Calu3 (cell line): ENCODE measurements around the gene NCK2. TPM values are rescaled to one million over a fixed set of nuclear protein-coding genes. Genes with fewer than 3 reads are reported as not detected.

Experiments
- BruUV-seq: library from RNA; stranded (reverse); fragments of 400-500 nt; replicated peaks from 2 replicates; lab custom pipeline; 2021; lab: Mats Ljungman, UMichigan
- CTCF ChIA-PET: fragments of 300-600 bp; sonication (Branson Sonifier 250); formaldehyde crosslinking; loops from one replicate; lab custom pipeline; 2022; ENCODE audit warnings: antibody characterized with exemption; lab: Charles Lee
- DNase-seq: peaks from one replicate; pipeline ENCODE4 v3.0.0; 2022
- H3K27ac Mint-ChIP-seq: one replicate; pipeline ENCODE4 v1.8.0; 2022; ENCODE audit warnings: mixed read lengths; ENCODE audit not compliant: unreplicated experiment
- H3K27me3 Mint-ChIP-seq: one replicate; pipeline ENCODE4 v1.8.0; 2022; ENCODE audit warnings: mixed read lengths; ENCODE audit not compliant: unreplicated experiment
- H3K36me3 Mint-ChIP-seq: one replicate; pipeline ENCODE4 v1.8.0; 2022; ENCODE audit warnings: mild to moderate bottlenecking, moderate library complexity, mixed read lengths; ENCODE audit not compliant: insufficient read depth, unreplicated experiment
- H3K4me1 Mint-ChIP-seq: one replicate; pipeline ENCODE4 v1.8.0; 2022; ENCODE audit warnings: mild to moderate bottlenecking, low read depth, mixed read lengths; ENCODE audit not compliant: unreplicated experiment
- H3K4me3 Mint-ChIP-seq: one replicate; pipeline ENCODE4 v1.8.0; 2022; ENCODE audit warnings: mild to moderate bottlenecking, low read depth, moderate library complexity, mixed read lengths; ENCODE audit not compliant: unreplicated experiment
- H3K9me3 Mint-ChIP-seq: one replicate; pipeline ENCODE4 v1.8.0; 2022; ENCODE audit warnings: low read depth, mixed read lengths; ENCODE audit not compliant: unreplicated experiment
- intact Hi-C: fragments of 100-400 bp; cut with micrococcal nuclease; formaldehyde crosslinking; loops from one replicate; pipeline ENCODE4 v1.10.0; 2022; ENCODE audit not compliant: unreplicated experiment
- total RNA-seq: library from RNA; stranded (reverse); gene quantifications from 2 replicates; pipeline ENCODE4 v1.2.3, GENCODE V29; 2022
- TF ChIP-seq, protein P1 (sequence below): fragments of 200-600 bp; IDR thresholded peaks from one replicate; pipeline ENCODE4 v1.8.0; 2022; ENCODE audit warnings: antibody characterized with exemption; ENCODE audit not compliant: unreplicated experiment

The NCK2 gene
- total RNA-seq, 1 experiment from 2014 or later: 88.6 TPM

DNA sequence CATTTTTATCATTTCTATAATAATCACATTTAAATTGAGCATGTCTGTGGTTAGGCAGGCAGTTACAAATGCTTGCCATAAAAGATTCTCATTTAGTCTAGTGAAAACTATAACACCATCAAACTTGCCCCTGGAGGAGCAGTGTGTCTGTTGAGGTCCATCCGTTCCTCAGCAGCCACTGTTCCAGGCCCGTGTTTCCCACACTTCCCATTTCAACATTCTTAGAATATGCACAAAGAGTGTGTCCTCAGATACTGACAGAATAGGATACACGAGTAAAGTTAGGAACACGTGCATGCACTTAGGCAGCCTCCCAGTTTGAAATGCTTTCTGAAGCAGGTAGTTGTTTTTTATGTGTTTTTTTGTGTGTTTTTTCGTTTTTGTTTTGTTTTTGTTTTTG, 39.9 kb downstream of the NCK2 start:
- intact Hi-C loops: no loop called here
- no peak for DNase-seq
- H3K4me1 Mint-ChIP-seq: peaks cover 39% of the 10 kb centered on the region
- TF ChIP-seq, protein P1, sequence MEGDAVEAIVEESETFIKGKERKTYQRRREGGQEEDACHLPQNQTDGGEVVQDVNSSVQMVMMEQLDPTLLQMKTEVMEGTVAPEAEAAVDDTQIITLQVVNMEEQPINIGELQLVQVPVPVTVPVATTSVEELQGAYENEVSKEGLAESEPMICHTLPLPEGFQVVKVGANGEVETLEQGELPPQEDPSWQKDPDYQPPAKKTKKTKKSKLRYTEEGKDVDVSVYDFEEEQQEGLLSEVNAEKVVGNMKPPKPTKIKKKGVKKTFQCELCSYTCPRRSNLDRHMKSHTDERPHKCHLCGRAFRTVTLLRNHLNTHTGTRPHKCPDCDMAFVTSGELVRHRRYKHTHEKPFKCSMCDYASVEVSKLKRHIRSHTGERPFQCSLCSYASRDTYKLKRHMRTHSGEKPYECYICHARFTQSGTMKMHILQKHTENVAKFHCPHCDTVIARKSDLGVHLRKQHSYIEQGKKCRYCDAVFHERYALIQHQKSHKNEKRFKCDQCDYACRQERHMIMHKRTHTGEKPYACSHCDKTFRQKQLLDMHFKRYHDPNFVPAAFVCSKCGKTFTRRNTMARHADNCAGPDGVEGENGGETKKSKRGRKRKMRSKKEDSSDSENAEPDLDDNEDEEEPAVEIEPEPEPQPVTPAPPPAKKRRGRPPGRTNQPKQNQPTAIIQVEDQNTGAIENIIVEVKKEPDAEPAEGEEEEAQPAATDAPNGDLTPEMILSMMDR: no peak
- H3K36me3 Mint-ChIP-seq: peaks cover 7% of the 10 kb centered on the region
- H3K27ac Mint-ChIP-seq: no peak overlapping the region
- no peak overlapping the region for H3K4me3 Mint-ChIP-seq
- H3K9me3 Mint-ChIP-seq: no peaks in the 10 kb centered on the region
- H3K27me3 Mint-ChIP-seq: no peaks in the 10 kb centered on the region
- CTCF ChIA-PET: no interaction called here
- no TSS peak for BruUV-seq

GRCh38 chr2:105785095-105785847, 40.6 kb downstream of the NCK2 start:
- no peaks in the 10 kb centered on the region for H3K9me3 Mint-ChIP-seq
- no peak overlapping the region for H3K27ac Mint-ChIP-seq
- BruUV-seq: no TSS peak
- H3K4me3 Mint-ChIP-seq: no peak overlapping the region
- intact Hi-C loops: no loop called here
- H3K36me3 Mint-ChIP-seq: peaks cover 7% of the 10 kb centered on the region
- CTCF ChIA-PET: no interaction called here
- H3K27me3 Mint-ChIP-seq: no peaks in the 10 kb centered on the region
- peaks cover 46% of the 10 kb centered on the region for H3K4me1 Mint-ChIP-seq
- DNase-seq: no peak
- TF ChIP-seq, protein P1: no peak

GRCh38 chr2:105786231-105787230, 41.8 kb downstream of the NCK2 start:
- H3K27me3 Mint-ChIP-seq: no peaks in the 10 kb centered on the region
- no peaks in the 10 kb centered on the region for H3K9me3 Mint-ChIP-seq
- intact Hi-C loops: no loop called here
- no peak overlapping the region for H3K4me3 Mint-ChIP-seq
- BruUV-seq: no TSS peak
- TF ChIP-seq, protein P1: no peak
- no peak overlapping the region for H3K27ac Mint-ChIP-seq
- CTCF ChIA-PET: no interaction called here
- H3K36me3 Mint-ChIP-seq: peaks cover 1% of the 10 kb centered on the region
- peaks cover 46% of the 10 kb centered on the region for H3K4me1 Mint-ChIP-seq
- no peak for DNase-seq

DNA sequence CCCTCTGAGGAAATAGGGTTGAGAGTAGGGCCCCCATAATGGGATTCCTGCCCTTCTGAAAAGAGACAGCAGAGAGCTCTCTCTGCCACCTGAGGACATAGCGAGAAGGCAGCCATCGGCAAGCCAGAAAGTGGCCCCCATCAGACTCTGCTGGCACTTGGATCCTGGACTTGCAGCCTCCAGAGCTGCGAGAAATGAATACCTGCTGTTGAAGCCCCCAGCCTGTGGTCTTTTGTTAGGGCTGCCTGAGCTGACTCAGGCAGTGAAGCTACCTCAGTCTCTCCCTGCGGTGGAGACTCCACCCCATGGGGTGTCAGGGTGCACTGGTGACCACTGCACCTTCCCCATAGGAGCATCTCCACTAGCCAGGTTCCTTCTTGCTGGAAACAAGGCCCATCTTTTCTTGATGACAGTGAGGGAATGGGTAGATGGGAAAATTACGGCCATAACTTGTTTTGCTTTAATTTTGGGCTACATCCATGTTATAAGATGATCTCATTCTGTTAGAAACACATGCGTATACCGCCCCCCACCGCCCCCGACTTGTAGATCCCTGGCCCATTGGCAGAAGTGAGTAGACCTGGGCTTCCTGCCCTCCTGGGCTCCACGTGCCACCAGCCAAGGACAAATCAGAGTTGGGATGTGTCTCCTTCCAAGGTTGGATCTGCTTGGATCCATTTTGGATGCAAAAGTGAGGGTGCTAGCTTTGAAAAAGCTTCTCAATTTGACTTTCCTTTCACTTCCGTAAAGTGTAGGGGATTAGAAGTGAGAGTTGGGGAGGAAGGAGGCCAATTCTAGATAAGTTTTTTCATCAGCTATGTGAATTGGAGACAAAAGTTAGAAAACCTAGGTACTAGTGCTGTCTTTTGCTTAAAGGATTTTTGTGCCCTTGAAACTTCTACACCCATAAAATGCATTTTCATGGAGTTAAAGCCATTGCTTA, 42.9 kb downstream of the NCK2 start:
- H3K9me3 Mint-ChIP-seq: no peaks in the 10 kb centered on the region
- no TSS peak for BruUV-seq
- intact Hi-C loops: no loop called here
- H3K4me1 Mint-ChIP-seq: peaks cover 45% of the 10 kb centered on the region
- no peaks in the 10 kb centered on the region for H3K27me3 Mint-ChIP-seq
- no peak overlapping the region for H3K4me3 Mint-ChIP-seq
- CTCF ChIA-PET: interaction anchor here (0.6 kb wide), 1 partner anchor 121 kb away, joined by 3 read pairs; no protein-coding TSS in a partner anchor
- peaks cover 6% of the 10 kb centered on the region for H3K36me3 Mint-ChIP-seq
- H3K27ac Mint-ChIP-seq: no peak overlapping the region
- TF ChIP-seq, protein P1: no peak
- DNase-seq: no peak
